GM23338 (cell line): ENCODE data around the gene SUCLG2.

ENCODE experiments used
- CREB1 ChIP-seq: fragments of 250-450 bp; sonication (Bioruptor Pico); IDR thresholded peaks from 2 replicates; pipeline ENCODE4 v1.5.0; 2020; ENCODE audit warnings: low read depth, mild to moderate bottlenecking, moderate library complexity
- EZH2 ChIP-seq: fragments of 200-600 bp; sonication (generic); IDR thresholded peaks from one replicate; pipeline ENCODE4 v1.8.0; 2017; ENCODE audit warnings: antibody characterized with exemption, mild to moderate bottlenecking, low read depth; ENCODE audit not compliant: unreplicated experiment
- EZH2phosphoT487 ChIP-seq: fragments of 200-600 bp; sonication (generic); IDR thresholded peaks from one replicate; pipeline ENCODE4 v1.8.1; 2018; ENCODE audit warnings: antibody characterized with exemption; ENCODE audit not compliant: unreplicated experiment
- JUNB ChIP-seq: IDR thresholded peaks from one replicate; pipeline ENCODE4 v1.6.1; 2016; ENCODE audit warnings: antibody characterized with exemption; ENCODE audit not compliant: unreplicated experiment
- NANOG ChIP-seq: IDR thresholded peaks from 2 replicates; pipeline ENCODE4 v1.6.1; 2016; ENCODE audit warnings: antibody characterized with exemption, borderline replicate concordance
- POLR2AphosphoS5 ChIP-seq: IDR thresholded peaks from 2 replicates; pipeline ENCODE4 v1.6.1; 2016; ENCODE audit warnings: antibody characterized with exemption, low read depth
- TF ChIP-seq, protein P1 (sequence below), 2 experiments: fragments of 200-600 bp in 1 of 2; sonication (generic) in 1 of 2; conservative IDR thresholded peaks; 2 replicates each; pipeline versions ENCODE4 v1.5.1 to v1.6.1; 2016 to 2017; ENCODE audit warnings: antibody characterized with exemption in 2 of 2, low read depth in 2 of 2, mild to moderate bottlenecking in 2 of 2, moderate library complexity in 1 of 2
- TF ChIP-seq, protein P2 (sequence below): IDR thresholded peaks from one replicate; pipeline ENCODE4 v1.6.1; 2018; ENCODE audit warnings: antibody characterized with exemption; ENCODE audit not compliant: unreplicated experiment
- TF ChIP-seq, protein P3 (sequence below): fragments of 250-450 bp; sonication (Bioruptor Pico); IDR thresholded peaks from 2 replicates; pipeline ENCODE4 v1.5.0; 2020; ENCODE audit warnings: mild to moderate bottlenecking, moderate library complexity

DNA sequence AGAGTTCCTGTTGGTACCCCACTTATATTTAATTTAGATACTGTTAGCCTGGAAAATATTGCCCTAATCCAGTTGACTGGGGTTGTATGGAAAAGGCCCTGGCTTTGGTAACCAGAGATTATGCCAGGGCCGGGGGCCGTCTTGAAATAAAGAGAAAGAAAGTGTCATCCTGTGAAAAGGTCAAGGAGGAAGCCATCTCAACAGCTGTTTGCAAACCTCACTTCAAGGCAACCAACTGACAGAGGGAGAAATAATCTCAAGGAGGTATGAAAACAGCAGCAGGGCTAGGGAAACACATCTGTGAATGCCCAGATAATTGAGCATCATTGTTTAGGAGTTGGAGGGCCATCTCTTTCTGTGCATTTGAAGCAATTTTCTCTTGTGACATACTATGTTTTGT is 190.8 kb downstream of the SUCLG2 start:
- TF ChIP-seq EZH2: no peak
- TF ChIP-seq, protein P1, sequence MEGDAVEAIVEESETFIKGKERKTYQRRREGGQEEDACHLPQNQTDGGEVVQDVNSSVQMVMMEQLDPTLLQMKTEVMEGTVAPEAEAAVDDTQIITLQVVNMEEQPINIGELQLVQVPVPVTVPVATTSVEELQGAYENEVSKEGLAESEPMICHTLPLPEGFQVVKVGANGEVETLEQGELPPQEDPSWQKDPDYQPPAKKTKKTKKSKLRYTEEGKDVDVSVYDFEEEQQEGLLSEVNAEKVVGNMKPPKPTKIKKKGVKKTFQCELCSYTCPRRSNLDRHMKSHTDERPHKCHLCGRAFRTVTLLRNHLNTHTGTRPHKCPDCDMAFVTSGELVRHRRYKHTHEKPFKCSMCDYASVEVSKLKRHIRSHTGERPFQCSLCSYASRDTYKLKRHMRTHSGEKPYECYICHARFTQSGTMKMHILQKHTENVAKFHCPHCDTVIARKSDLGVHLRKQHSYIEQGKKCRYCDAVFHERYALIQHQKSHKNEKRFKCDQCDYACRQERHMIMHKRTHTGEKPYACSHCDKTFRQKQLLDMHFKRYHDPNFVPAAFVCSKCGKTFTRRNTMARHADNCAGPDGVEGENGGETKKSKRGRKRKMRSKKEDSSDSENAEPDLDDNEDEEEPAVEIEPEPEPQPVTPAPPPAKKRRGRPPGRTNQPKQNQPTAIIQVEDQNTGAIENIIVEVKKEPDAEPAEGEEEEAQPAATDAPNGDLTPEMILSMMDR (conservative IDR thresholded peaks at IDR 0.05; ENCODE audit: low read depth in 2 of 2): no peak
- no peak for TF ChIP-seq JUNB
- no peak for TF ChIP-seq POLR2AphosphoS5
- TF ChIP-seq EZH2phosphoT487: no peak
- no peak for TF ChIP-seq CREB1
- TF ChIP-seq NANOG: no peak
- TF ChIP-seq, protein P2, sequence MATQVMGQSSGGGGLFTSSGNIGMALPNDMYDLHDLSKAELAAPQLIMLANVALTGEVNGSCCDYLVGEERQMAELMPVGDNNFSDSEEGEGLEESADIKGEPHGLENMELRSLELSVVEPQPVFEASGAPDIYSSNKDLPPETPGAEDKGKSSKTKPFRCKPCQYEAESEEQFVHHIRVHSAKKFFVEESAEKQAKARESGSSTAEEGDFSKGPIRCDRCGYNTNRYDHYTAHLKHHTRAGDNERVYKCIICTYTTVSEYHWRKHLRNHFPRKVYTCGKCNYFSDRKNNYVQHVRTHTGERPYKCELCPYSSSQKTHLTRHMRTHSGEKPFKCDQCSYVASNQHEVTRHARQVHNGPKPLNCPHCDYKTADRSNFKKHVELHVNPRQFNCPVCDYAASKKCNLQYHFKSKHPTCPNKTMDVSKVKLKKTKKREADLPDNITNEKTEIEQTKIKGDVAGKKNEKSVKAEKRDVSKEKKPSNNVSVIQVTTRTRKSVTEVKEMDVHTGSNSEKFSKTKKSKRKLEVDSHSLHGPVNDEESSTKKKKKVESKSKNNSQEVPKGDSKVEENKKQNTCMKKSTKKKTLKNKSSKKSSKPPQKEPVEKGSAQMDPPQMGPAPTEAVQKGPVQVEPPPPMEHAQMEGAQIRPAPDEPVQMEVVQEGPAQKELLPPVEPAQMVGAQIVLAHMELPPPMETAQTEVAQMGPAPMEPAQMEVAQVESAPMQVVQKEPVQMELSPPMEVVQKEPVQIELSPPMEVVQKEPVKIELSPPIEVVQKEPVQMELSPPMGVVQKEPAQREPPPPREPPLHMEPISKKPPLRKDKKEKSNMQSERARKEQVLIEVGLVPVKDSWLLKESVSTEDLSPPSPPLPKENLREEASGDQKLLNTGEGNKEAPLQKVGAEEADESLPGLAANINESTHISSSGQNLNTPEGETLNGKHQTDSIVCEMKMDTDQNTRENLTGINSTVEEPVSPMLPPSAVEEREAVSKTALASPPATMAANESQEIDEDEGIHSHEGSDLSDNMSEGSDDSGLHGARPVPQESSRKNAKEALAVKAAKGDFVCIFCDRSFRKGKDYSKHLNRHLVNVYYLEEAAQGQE: no peak
- TF ChIP-seq, protein P3, sequence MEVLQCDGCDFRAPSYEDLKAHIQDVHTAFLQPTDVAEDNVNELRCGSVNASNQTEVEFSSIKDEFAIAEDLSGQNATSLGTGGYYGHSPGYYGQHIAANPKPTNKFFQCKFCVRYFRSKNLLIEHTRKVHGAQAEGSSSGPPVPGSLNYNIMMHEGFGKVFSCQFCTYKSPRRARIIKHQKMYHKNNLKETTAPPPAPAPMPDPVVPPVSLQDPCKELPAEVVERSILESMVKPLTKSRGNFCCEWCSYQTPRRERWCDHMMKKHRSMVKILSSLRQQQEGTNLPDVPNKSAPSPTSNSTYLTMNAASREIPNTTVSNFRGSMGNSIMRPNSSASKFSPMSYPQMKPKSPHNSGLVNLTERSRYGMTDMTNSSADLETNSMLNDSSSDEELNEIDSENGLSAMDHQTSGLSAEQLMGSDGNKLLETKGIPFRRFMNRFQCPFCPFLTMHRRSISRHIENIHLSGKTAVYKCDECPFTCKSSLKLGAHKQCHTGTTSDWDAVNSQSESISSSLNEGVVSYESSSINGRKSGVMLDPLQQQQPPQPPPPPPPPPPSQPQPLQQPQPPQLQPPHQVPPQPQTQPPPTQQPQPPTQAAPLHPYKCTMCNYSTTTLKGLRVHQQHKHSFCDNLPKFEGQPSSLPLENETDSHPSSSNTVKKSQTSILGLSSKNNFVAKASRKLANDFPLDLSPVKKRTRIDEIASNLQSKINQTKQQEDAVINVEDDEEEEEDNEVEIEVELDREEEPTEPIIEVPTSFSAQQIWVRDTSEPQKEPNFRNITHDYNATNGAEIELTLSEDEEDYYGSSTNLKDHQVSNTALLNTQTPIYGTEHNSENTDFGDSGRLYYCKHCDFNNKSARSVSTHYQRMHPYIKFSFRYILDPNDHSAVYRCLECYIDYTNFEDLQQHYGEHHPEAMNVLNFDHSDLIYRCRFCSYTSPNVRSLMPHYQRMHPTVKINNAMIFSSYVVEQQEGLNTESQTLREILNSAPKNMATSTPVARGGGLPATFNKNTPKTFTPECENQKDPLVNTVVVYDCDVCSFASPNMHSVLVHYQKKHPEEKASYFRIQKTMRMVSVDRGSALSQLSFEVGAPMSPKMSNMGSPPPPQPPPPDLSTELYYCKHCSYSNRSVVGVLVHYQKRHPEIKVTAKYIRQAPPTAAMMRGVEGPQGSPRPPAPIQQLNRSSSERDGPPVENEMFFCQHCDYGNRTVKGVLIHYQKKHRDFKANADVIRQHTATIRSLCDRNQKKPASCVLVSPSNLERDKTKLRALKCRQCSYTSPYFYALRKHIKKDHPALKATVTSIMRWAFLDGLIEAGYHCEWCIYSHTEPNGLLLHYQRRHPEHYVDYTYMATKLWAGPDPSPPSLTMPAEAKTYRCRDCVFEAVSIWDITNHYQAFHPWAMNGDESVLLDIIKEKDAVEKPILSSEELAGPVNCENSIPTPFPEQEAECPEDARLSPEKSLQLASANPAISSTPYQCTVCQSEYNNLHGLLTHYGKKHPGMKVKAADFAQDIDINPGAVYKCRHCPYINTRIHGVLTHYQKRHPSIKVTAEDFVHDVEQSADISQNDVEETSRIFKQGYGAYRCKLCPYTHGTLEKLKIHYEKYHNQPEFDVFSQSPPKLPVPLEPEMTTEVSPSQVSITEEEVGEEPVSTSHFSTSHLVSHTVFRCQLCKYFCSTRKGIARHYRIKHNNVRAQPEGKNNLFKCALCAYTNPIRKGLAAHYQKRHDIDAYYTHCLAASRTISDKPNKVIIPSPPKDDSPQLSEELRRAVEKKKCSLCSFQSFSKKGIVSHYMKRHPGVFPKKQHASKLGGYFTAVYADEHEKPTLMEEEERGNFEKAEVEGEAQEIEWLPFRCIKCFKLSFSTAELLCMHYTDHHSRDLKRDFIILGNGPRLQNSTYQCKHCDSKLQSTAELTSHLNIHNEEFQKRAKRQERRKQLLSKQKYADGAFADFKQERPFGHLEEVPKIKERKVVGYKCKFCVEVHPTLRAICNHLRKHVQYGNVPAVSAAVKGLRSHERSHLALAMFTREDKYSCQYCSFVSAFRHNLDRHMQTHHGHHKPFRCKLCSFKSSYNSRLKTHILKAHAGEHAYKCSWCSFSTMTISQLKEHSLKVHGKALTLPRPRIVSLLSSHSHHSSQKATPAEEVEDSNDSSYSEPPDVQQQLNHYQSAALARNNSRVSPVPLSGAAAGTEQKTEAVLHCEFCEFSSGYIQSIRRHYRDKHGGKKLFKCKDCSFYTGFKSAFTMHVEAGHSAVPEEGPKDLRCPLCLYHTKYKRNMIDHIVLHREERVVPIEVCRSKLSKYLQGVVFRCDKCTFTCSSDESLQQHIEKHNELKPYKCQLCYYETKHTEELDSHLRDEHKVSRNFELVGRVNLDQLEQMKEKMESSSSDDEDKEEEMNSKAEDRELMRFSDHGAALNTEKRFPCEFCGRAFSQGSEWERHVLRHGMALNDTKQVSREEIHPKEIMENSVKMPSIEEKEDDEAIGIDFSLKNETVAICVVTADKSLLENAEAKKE (CRISPR knock-in tag): no peak
